IPS-20b (cell line): ENCODE results near the gene R3HDM2.

Source experiments
- H3K27ac ChIP-seq: one replicate; pipeline ENCODE4 v1.5.1; 2013; ENCODE audit warnings: low read length
- H3K27me3 ChIP-seq: 2 replicates; pipeline ENCODE4 v1.6.1; 2013; ENCODE audit warnings: mild to moderate bottlenecking, low read length, inconsistent platforms; ENCODE audit not compliant: insufficient read depth
- H3K36me3 ChIP-seq: 2 replicates; pipeline ENCODE4 v1.6.1; 2013; ENCODE audit warnings: low read depth, mild to moderate bottlenecking, inconsistent platforms, low read length, moderate library complexity; ENCODE audit not compliant: insufficient read depth
- H3K4me1 ChIP-seq: 2 replicates; pipeline ENCODE4 v1.6.1; 2013; ENCODE audit warnings: mild to moderate bottlenecking, control low read depth, inconsistent platforms, low read length, moderate library complexity; ENCODE audit not compliant: insufficient read depth
- H3K4me3 ChIP-seq: 2 replicates; pipeline ENCODE4 v1.5.1; 2013; ENCODE audit warnings: mild to moderate bottlenecking, low read length, inconsistent platforms
- H3K9ac ChIP-seq: 2 replicates; pipeline ENCODE4 v1.6.1; 2013; ENCODE audit warnings: low read depth, mild to moderate bottlenecking, inconsistent platforms, low read length, moderate library complexity
- H3K9me3 ChIP-seq: 2 replicates; pipeline ENCODE4 v1.6.1; 2013; ENCODE audit warnings: mild to moderate bottlenecking, low read depth, low read length, inconsistent platforms; ENCODE audit not compliant: insufficient read depth

The R3HDM2 gene

GRCh38 chr12:57430931-57431566 lies at the start of gene R3HDM2:
R3HDM2 (minus strand) TSS chr12:57431043; CDS start chr12:57310428, 120,615 bp downstream.
- no peaks in the 10 kb centered on the region for H3K36me3 ChIP-seq
- no peak within 1 kb of the TSS for H3K27ac ChIP-seq
- H3K9me3 ChIP-seq: no peaks in the 10 kb centered on the region
- H3K27me3 ChIP-seq: no peaks in the 10 kb centered on the region
- H3K4me1 ChIP-seq: peaks cover 4% of the 10 kb centered on the region
- peak within 1 kb of the TSS; percentile 81 for H3K4me3 ChIP-seq
- H3K9ac ChIP-seq: peak within 1 kb of the TSS; percentile 77

GRCh38 chr12:57479376-57480115 lies 48.7 kb upstream of the R3HDM2 start, which contains the start of gene ARHGAP9:
ARHGAP9 (minus strand) TSS chr12:57479866; CDS start chr12:57479406, 460 bp downstream.
- no peak within 1 kb of the TSS for H3K27ac ChIP-seq
- no peaks in the 10 kb centered on the region for H3K9me3 ChIP-seq
- H3K27me3 ChIP-seq: peaks cover 54% of the 10 kb centered on the region
- H3K4me1 ChIP-seq: peaks cover 9% of the 10 kb centered on the region; the same call in 1 of the 2 replicates
- H3K36me3 ChIP-seq: no peaks in the 10 kb centered on the region
- H3K4me3 ChIP-seq: no peak within 1 kb of the TSS
- no peak within 1 kb of the TSS for H3K9ac ChIP-seq

- Histone ChIP-seq H3K9me3 (no peaks in the 10 kb centered on the region), H3K9ac (no peak overlapping the region), H3K4me1 (peaks cover 9% of the 10 kb centered on the region; the same call in 1 of the 2 replicates), H3K4me3 (no peak overlapping the region), H3K27me3 (peaks cover 60% of the 10 kb centered on the region), H3K36me3 (no peaks in the 10 kb centered on the region), H3K27ac (no peak overlapping the region)
Observed at GRCh38 chr12:57479043-57479375, 48.2 kb upstream of the R3HDM2 start.

GRCh38 chr12:57477710-57478681 lies 47.2 kb upstream of the R3HDM2 start:
- no peaks in the 10 kb centered on the region for H3K36me3 ChIP-seq
- no peaks in the 10 kb centered on the region for H3K9me3 ChIP-seq
- peaks cover 70% of the 10 kb centered on the region for H3K27me3 ChIP-seq
- H3K4me1 ChIP-seq: peaks cover 4% of the 10 kb centered on the region; the same call in 1 of the 2 replicates
- no peak overlapping the region for H3K9ac ChIP-seq
- H3K27ac ChIP-seq: no peak overlapping the region
- no peak overlapping the region for H3K4me3 ChIP-seq

- peaks cover 4% of the 10 kb centered on the region; the same call in 1 of the 2 replicates for H3K4me1 ChIP-seq
- H3K27me3 ChIP-seq: peaks cover 78% of the 10 kb centered on the region
- no peak overlapping the region for H3K4me3 ChIP-seq
- no peaks in the 10 kb centered on the region for H3K9me3 ChIP-seq
- no peaks in the 10 kb centered on the region for H3K36me3 ChIP-seq
- no peak overlapping the region for H3K27ac ChIP-seq
- H3K9ac ChIP-seq: no peak overlapping the region
Observed at GRCh38 chr12:57476993-57477709, 46.3 kb upstream of the R3HDM2 start.

- Histone ChIP-seq H3K27me3 (peaks cover 86% of the 10 kb centered on the region), H3K36me3 (no peaks in the 10 kb centered on the region), H3K4me3 (peak overlapping the region; percentile 59; the same call in 1 of the 2 replicates), H3K9me3 (no peaks in the 10 kb centered on the region), H3K9ac (no peak overlapping the region), H3K27ac (no peak overlapping the region), H3K4me1 (no peaks in the 10 kb centered on the region; the same call in 1 of the 2 replicates)
Observed at GRCh38 chr12:57476162-57476992, 45.5 kb upstream of the R3HDM2 start.

GRCh38 chr12:57475271-57476161 lies 44.7 kb upstream of the R3HDM2 start:
- peak overlapping the region; percentile 59 for H3K4me3 ChIP-seq
- no peaks in the 10 kb centered on the region for H3K36me3 ChIP-seq
- H3K9ac ChIP-seq: no peak overlapping the region
- no peak overlapping the region for H3K27ac ChIP-seq
- H3K9me3 ChIP-seq: no peaks in the 10 kb centered on the region
- H3K4me1 ChIP-seq: no peaks in the 10 kb centered on the region; the same call in 1 of the 2 replicates
- H3K27me3 ChIP-seq: peaks cover 88% of the 10 kb centered on the region

GRCh38 chr12:57474862-57475261 lies 44.0 kb upstream of the R3HDM2 start:
- Histone ChIP-seq H3K27ac (no peak overlapping the region), H3K36me3 (no peaks in the 10 kb centered on the region), H3K4me3 (peak overlapping the region; percentile 59), H3K9me3 (no peaks in the 10 kb centered on the region), H3K27me3 (peaks cover 87% of the 10 kb centered on the region), H3K4me1 (no peaks in the 10 kb centered on the region; the same call in 1 of the 2 replicates), H3K9ac (no peak overlapping the region)

- no peak overlapping the region for H3K4me3 ChIP-seq
- no peaks in the 10 kb centered on the region; the same call in 1 of the 2 replicates for H3K4me1 ChIP-seq
- H3K27ac ChIP-seq: no peak overlapping the region
- H3K9me3 ChIP-seq: no peaks in the 10 kb centered on the region
- H3K9ac ChIP-seq: no peak overlapping the region
- H3K27me3 ChIP-seq: peaks cover 82% of the 10 kb centered on the region
- no peaks in the 10 kb centered on the region for H3K36me3 ChIP-seq
Observed at GRCh38 chr12:57474430-57474829, 43.6 kb upstream of the R3HDM2 start.

GRCh38 chr12:57473886-57474285 lies 43.0 kb upstream of the R3HDM2 start:
- H3K36me3 ChIP-seq: no peaks in the 10 kb centered on the region
- no peak overlapping the region for H3K27ac ChIP-seq
- H3K4me1 ChIP-seq: no peaks in the 10 kb centered on the region; the same call in 1 of the 2 replicates
- peaks cover 77% of the 10 kb centered on the region for H3K27me3 ChIP-seq
- H3K9me3 ChIP-seq: no peaks in the 10 kb centered on the region
- no peak overlapping the region for H3K9ac ChIP-seq
- no peak overlapping the region for H3K4me3 ChIP-seq
